K562 (cell line): ENCODE data around the gene IL1RL1. TPM values are rescaled to one million over a fixed set of nuclear protein-coding genes. Genes with fewer than 3 reads are reported as not detected.

Experiments used
- ATAC-seq: fragments of 200-7000 bp; cut with Tn5 transposase; 3 replicates; pipeline ENCODE4 v1.9.1; 2020; ENCODE audit warnings: moderate library complexity
- BruUV-seq: library from RNA; stranded (reverse); fragments of 400-500 nt; replicated peaks from 2 replicates; lab custom pipeline; 2021; lab: Mats Ljungman, UMichigan
- CTCF ChIA-PET: fragments of 300-600 bp; formaldehyde crosslinking; extraction: SDS; loops from one replicate; lab custom pipeline; 2021; ENCODE audit warnings: low intra/inter-chr PET ratio; lab: Yijun Ruan, JAX
- POLR2A ChIA-PET: fragments of 300-600, 350-650 bp; sonication (Branson Sonifier 250); formaldehyde crosslinking; extraction: SDS; loops from one replicate; lab custom pipeline; 2021; ENCODE audit warnings: antibody characterized with exemption, inconsistent platforms; lab: Yijun Ruan, JAX
- DNase-seq, 4 experiments: peaks; one replicate each; pipeline versions ENCODE4 v3.0.0 to v3.0.0-alpha.2; 2011 to 2018; ENCODE audit warnings: low spot score in 3 of 4, mixed read lengths in 3 of 4; ENCODE audit errors: extremely low read depth in 1 of 4
- FAIRE-seq: peaks from 2 replicates; lab custom pipeline; 2011; peaks lifted over from hg19 to GRCh38; lab: Jason Lieb, UNC
- H2AFZ ChIP-seq: 2 replicates; pipeline ENCODE4 v1.6.0; 2011; ENCODE audit warnings: low read depth, low read length, control low read depth, inconsistent platforms
- H3K27ac ChIP-seq: fragments of 200-600 bp; 3 replicates; pipeline ENCODE4 v1.8.0; 2011; ENCODE audit warnings: low read depth, mild to moderate bottlenecking, control low read depth, inconsistent platforms, low read length, moderate library complexity, mixed read lengths; ENCODE audit errors: extremely low read depth
- H3K27me3 ChIP-seq, 2 experiments: fragments of 300-600 bp in 1 of 2; 2 replicates in 1 of 2; 3 replicates in 1 of 2; pipeline versions ENCODE4 v1.6.0 to v1.8.0; 2011; ENCODE audit warnings: inconsistent platforms in 2 of 2, low read length in 2 of 2, mild to moderate bottlenecking in 1 of 2, mixed read lengths in 1 of 2, moderate library complexity in 1 of 2; ENCODE audit not compliant: control insufficient read depth in 2 of 2, insufficient read depth in 2 of 2
- H3K36me3 ChIP-seq: fragments of 300-600 bp; 3 replicates; pipeline ENCODE4 v1.8.0; 2011; ENCODE audit warnings: mild to moderate bottlenecking, low read length, inconsistent platforms; ENCODE audit not compliant: control insufficient read depth, insufficient read depth
- H3K4me1 ChIP-seq, 2 experiments: fragments of 200-600 bp in 1 of 2; replicated peaks in 1 of 2; 2 replicates in 1 of 2; 3 replicates in 1 of 2; pipeline versions ENCODE4 v1.5.1 to v1.8.0; 2011; ENCODE audit warnings: inconsistent platforms in 2 of 2, low read length in 2 of 2, mild to moderate bottlenecking in 1 of 2, mixed read lengths in 1 of 2, moderate library complexity in 1 of 2; ENCODE audit not compliant: control insufficient read depth in 2 of 2, insufficient read depth in 2 of 2
- H3K4me2 ChIP-seq: 2 replicates; pipeline ENCODE4 v1.6.1; 2011; ENCODE audit warnings: low read length, control low read depth, inconsistent platforms, mixed read lengths; ENCODE audit not compliant: insufficient read depth
- H3K4me3 ChIP-seq: fragments of 200-600 bp; sonication (generic), shearing (Covaris generic); 2 replicates; pipeline ENCODE4 v1.5.1; 2016; ENCODE audit warnings: control low read depth, inconsistent platforms
- H3K79me2 ChIP-seq: fragments of 200-600 bp; 3 replicates; pipeline ENCODE4 v1.8.0; 2011; ENCODE audit warnings: low read length, inconsistent platforms; ENCODE audit not compliant: control insufficient read depth, insufficient read depth
- H3K9ac ChIP-seq, 2 experiments: 2 replicates each; pipeline versions ENCODE4 v1.6.0 to v1.6.1; 2011; ENCODE audit warnings: low read depth in 2 of 2, low read length in 2 of 2, control low read depth in 1 of 2, inconsistent platforms in 1 of 2, mild to moderate bottlenecking in 1 of 2, mixed read lengths in 1 of 2; ENCODE audit not compliant: insufficient read depth in 1 of 2
- H3K9me1 ChIP-seq: one replicate; pipeline ENCODE4 v1.6.0; 2011; ENCODE audit warnings: inconsistent platforms, mild to moderate bottlenecking, low read length, moderate library complexity; ENCODE audit not compliant: control insufficient read depth, insufficient read depth
- H3K9me3 ChIP-seq: replicated peaks from 2 replicates; pipeline ENCODE4 v1.5.1; 2011; ENCODE audit warnings: low read depth, low read length, inconsistent platforms; ENCODE audit not compliant: control insufficient read depth, insufficient read depth
- H4K20me1 ChIP-seq: replicated peaks from 2 replicates; pipeline ENCODE4 v1.6.1; 2011; ENCODE audit warnings: low read length, inconsistent platforms, mixed read lengths; ENCODE audit not compliant: control insufficient read depth, insufficient read depth
- DEAF1 ChIP-seq: fragments of 450-650 bp; formaldehyde crosslinking; IDR thresholded peaks from 2 replicates; pipeline ENCODE4 v1.4.0; 2020; ENCODE audit warnings: mild to moderate bottlenecking, moderate library complexity
- E2F4 ChIP-seq: sonication (generic); formaldehyde crosslinking; IDR thresholded peaks from 2 replicates; pipeline ENCODE4 v1.8.0; 2022; ENCODE audit warnings: mild to moderate bottlenecking, low read depth, missing genetic modification reagents
- ELF4 ChIP-seq: fragments of 450-650 bp; formaldehyde crosslinking; IDR thresholded peaks from 2 replicates; pipeline ENCODE4 v1.4.0; 2022; ENCODE audit warnings: missing genetic modification characterization
- IRF1 ChIP-seq: sonication (generic); formaldehyde crosslinking; IDR thresholded peaks from 2 replicates; pipeline ENCODE4 v1.8.0; 2022; ENCODE audit warnings: missing genetic modification reagents, mild to moderate bottlenecking, borderline replicate concordance
- LCOR ChIP-seq: sonication (generic); formaldehyde crosslinking; IDR thresholded peaks from 2 replicates; pipeline ENCODE4 v1.8.0; 2022; ENCODE audit warnings: mild to moderate bottlenecking, missing genetic modification reagents
- NELFE ChIP-seq: IDR thresholded peaks from 2 replicates; pipeline ENCODE4 v1.6.1; 2011; ENCODE audit warnings: mild to moderate bottlenecking; ENCODE audit not compliant: insufficient read depth, insufficient read length
- NFIC ChIP-seq: fragments of 450-650 bp; IDR thresholded peaks from 2 replicates; pipeline ENCODE4 v1.6.1; 2017; ENCODE audit warnings: mild to moderate bottlenecking, inconsistent platforms
- RNF2 ChIP-seq: sonication (generic); IDR thresholded peaks from 2 replicates; pipeline ENCODE4 v1.6.1; 2016
- VEZF1 ChIP-seq: fragments of 200-800 bp; sonication (Bioruptor generic); IDR thresholded peaks from 2 replicates; pipeline ENCODE4 v1.6.1; 2017; ENCODE audit warnings: missing genetic modification characterization, missing compliant biosample characterization
- ZFX ChIP-seq: sonication (generic); formaldehyde crosslinking; IDR thresholded peaks from 2 replicates; pipeline ENCODE4 v1.8.0; 2022; ENCODE audit warnings: mild to moderate bottlenecking, missing genetic modification reagents, moderate library complexity
- ZNF740 ChIP-seq, 3 experiments: fragments of 200-800 bp in 1 of 3; sonication (Bioruptor generic) in 1 of 3; sonication (generic) in 1 of 3; formaldehyde crosslinking in 1 of 3; IDR thresholded peaks; 2 replicates each; pipeline versions ENCODE4 v1.6.1 to v1.8.0; 2016 to 2022; ENCODE audit warnings: mild to moderate bottlenecking in 2 of 3, missing compliant biosample characterization in 2 of 3, missing genetic modification characterization in 2 of 3, missing genetic modification reagents in 1 of 3
- WGBS: fragments of 100-300 bp; shearing (Covaris generic); methylation state at CpG from one replicate; pipeline ENCODE4 v1.1.6; 2016; ENCODE audit warnings: low coverage, mixed read lengths; ENCODE audit not compliant: insufficient coverage; ENCODE audit errors: missing lambda C conversion rate; 5-methylcytosine and 5-hydroxymethylcytosine counted together
- in situ Hi-C: fragments of 300-500 bp; cut with MboI; formaldehyde crosslinking; loops from 4 replicates; pipeline ENCODE4 v1.15.0; 2018; ENCODE audit warnings: inconsistent platforms, mixed read lengths
- intact Hi-C: fragments of 100-400 bp; cut with micrococcal nuclease; formaldehyde crosslinking; loops from 2 replicates; pipeline ENCODE4 v1.14.2; 2022
- polyA plus RNA-seq, 8 experiments: library from polyadenylated mRNA; depleted of rRNA in 4 of 8; stranded (reverse) in 5 of 8; unstranded in 3 of 8; fragments of >200 nt; fragmentation: Nextera tagmentation in 2 of 8; fragmentation: Illumina TruSeq in 1 of 8; extraction: Ambion mirVana in 2 of 8; extraction: Trizol in 1 of 8; gene quantifications; 2 replicates each; pipeline versions ENCODE4 v1.2.1 to v1.2.3, GENCODE V29; 2011 to 2014; ENCODE audit warnings: inconsistent platforms in 1 of 8, missing spikeins in 1 of 8
- total RNA-seq, 7 experiments: library from RNA; depleted of rRNA in 6 of 7; stranded (reverse); fragments of >200 nt in 6 of 7; fragmentation: Illumina TruSeq in 2 of 7; extraction: Trizol in 2 of 7; gene quantifications; 2 replicates each; pipeline versions ENCODE4 v1.2.1 to v1.2.3, GENCODE V29; 2011 to 2021; ENCODE audit warnings: low replicate concordance in 1 of 7

IL1RL1 gene
- total and polyA plus RNA-seq, 9 of the 15 experiments (the other 6 are each of a cell fraction or from before 2014, with no cell fraction given), result 0.06 to 3.3 (median 0.59) TPM

GRCh38 chr2:102291319-102292075 is 19.9 kb upstream of the IL1RL1 start (continued):
- TF ChIP-seq DEAF1 (CRISPR knock-in tag), result no peak
- peak; percentile 90 for TF ChIP-seq NFIC

- Histone ChIP-seq H3K36me3 (no peaks in the 10 kb centered on the region), H3K27me3 (no peaks in the 10 kb centered on the region; a peak in 1 of 5 replicates), H3K4me2 (no peak overlapping the region; the same call in 1 of the 2 replicates), H3K9me3 (no peaks in the 10 kb centered on the region), H3K4me3 (no peak overlapping the region), H3K27ac (no peak overlapping the region), H3K4me1 (no peaks in the 10 kb centered on the region; a peak in 1 of 5 replicates), H4K20me1 (no peaks in the 10 kb centered on the region), H3K79me2 (no peaks in the 10 kb centered on the region), H3K9ac (no peak overlapping the region), H3K9me1 (no peaks in the 10 kb centered on the region), H2AFZ (0 out of 2 replicates have a peak overlapping the region, but pooled peaks have one; percentile 24)
- ATAC-seq (no peak), DNase-seq (no peak), FAIRE-seq (no peak)
- in situ Hi-C loops (no loop called here), intact Hi-C loops (no loop called here)
- 32% methylated on average over 3 of the region's 3 CpGs for WGBS
- BruUV-seq, result no TSS peak
- ChIA-PET CTCF (no interaction called here), POLR2A (no interaction called here)
- no peak for TF ChIP-seq NELFE
- TF ChIP-seq E2F4 (CRISPR knock-in tag), result no peak
- TF ChIP-seq ZFX (CRISPR knock-in tag), result no peak
- TF ChIP-seq ELF4 (CRISPR knock-in tag), result no peak
- no peak for TF ChIP-seq IRF1 (CRISPR knock-in tag)
- TF ChIP-seq RNF2, result no peak
- TF ChIP-seq LCOR, result no peak
- no peak for TF ChIP-seq VEZF1 (CRISPR knock-in tag)
- no peak for TF ChIP-seq ZNF740 (CRISPR knock-in tag; IDR thresholded peaks at IDR 0.05)
- no peak for TF ChIP-seq ZNF740 (tag; IDR thresholded peaks at IDR 0.05)
Observed at GRCh38 chr2:102294802-102295489, 16.4 kb upstream of the IL1RL1 start.
